DND-41 (cell line): ENCODE measurements around the gene CNTNAP5.

Source experiments
- ATAC-seq: fragments of 200-7000 bp; cut with Tn5 transposase; 3 replicates; pipeline ENCODE4 v1.9.1; 2021; ENCODE audit warnings: low read depth; ENCODE audit not compliant: insufficient read depth
- DNase-seq: peaks from one replicate; pipeline ENCODE4 v3.0.0-alpha.2; 2020
- H2AFZ ChIP-seq: 2 replicates; pipeline ENCODE4 v1.6.0; 2012; ENCODE audit warnings: low read depth, low read length
- H3K27ac ChIP-seq: 2 replicates; pipeline ENCODE4 v1.5.1; 2012; ENCODE audit warnings: low read length, inconsistent platforms
- H3K27me3 ChIP-seq: fragments of 200-600 bp; sonication (generic); 2 replicates; pipeline ENCODE4 v1.6.0; 2012; ENCODE audit warnings: low read length, mild to moderate bottlenecking, inconsistent platforms; ENCODE audit not compliant: insufficient read depth, poor library complexity
- H3K36me3 ChIP-seq: 2 replicates; pipeline ENCODE4 v1.5.1; 2012; ENCODE audit warnings: low read length, inconsistent platforms; ENCODE audit not compliant: insufficient read depth
- H3K4me1 ChIP-seq: 2 replicates; pipeline ENCODE4 v1.5.1; 2012; ENCODE audit warnings: mild to moderate bottlenecking, low read length; ENCODE audit not compliant: insufficient read depth
- H3K4me2 ChIP-seq: 2 replicates; pipeline ENCODE4 v1.6.0; 2012; ENCODE audit warnings: mild to moderate bottlenecking, moderate library complexity, low read length, inconsistent platforms; ENCODE audit not compliant: insufficient read depth
- H3K4me3 ChIP-seq, 2 experiments: fragments of 200-600 bp in 1 of 2; shearing (Covaris generic) in 1 of 2; 2 replicates each; pipeline ENCODE4 v1.5.1; 2012 to 2016; ENCODE audit warnings: inconsistent platforms in 2 of 2, low read length in 2 of 2, mild to moderate bottlenecking in 2 of 2, low read depth in 1 of 2, moderate library complexity in 1 of 2
- H3K79me2 ChIP-seq: 2 replicates; pipeline ENCODE4 v1.6.0; 2012; ENCODE audit warnings: low read length, inconsistent platforms; ENCODE audit not compliant: insufficient read depth
- H3K9ac ChIP-seq: 2 replicates; pipeline ENCODE4 v1.6.0; 2012; ENCODE audit warnings: low read depth, mild to moderate bottlenecking, inconsistent platforms, low read length, moderate library complexity
- H3K9me3 ChIP-seq: 2 replicates; pipeline ENCODE4 v1.5.1; 2012; ENCODE audit warnings: low read length, moderate library complexity, mild to moderate bottlenecking, inconsistent platforms; ENCODE audit not compliant: insufficient read depth, severe bottlenecking
- H4K20me1 ChIP-seq: 2 replicates; pipeline ENCODE4 v1.6.0; 2012; ENCODE audit warnings: low read length; ENCODE audit not compliant: insufficient read depth
- EZH2 ChIP-seq: IDR thresholded peaks from 3 replicates; pipeline ENCODE4 v1.6.1; 2012; ENCODE audit warnings: borderline replicate concordance, low read depth, mild to moderate bottlenecking, moderate library complexity, low read length, inconsistent platforms; ENCODE audit not compliant: severe bottlenecking
- TF ChIP-seq, protein P1 (sequence below): IDR thresholded peaks from 2 replicates; pipeline ENCODE4 v1.5.1; 2012; ENCODE audit warnings: borderline replicate concordance, low read length, moderate library complexity, mild to moderate bottlenecking; ENCODE audit not compliant: poor library complexity, severe bottlenecking; ENCODE audit errors: extremely low read depth

CNTNAP5 gene

DNA sequence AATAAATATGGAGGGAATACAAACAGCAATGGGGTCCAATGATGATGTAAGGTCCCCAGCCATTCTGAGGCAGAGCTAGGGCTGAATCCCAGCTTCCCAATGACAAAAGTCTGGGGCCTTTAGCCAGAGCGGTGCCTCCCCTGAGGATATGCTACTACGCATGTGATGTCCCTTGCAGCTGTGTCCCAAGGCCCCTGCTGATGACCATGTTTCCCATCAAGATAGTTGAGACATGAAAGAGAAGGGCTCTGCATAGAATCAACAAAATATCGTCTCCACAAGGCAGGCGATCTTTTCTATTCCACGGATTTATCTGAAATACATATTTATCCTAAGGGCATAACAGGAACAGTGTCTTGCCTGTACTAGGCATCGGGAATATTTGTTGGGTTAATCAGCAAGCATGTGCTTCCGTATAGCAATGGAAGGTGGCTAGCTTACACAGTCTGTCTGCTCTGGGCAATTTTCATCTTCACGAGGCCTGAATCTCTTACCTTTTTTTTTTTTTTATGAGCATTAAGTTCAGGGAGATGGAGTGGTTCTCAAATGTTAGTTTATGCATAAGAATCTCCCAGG is 284.6 kb downstream of the CNTNAP5 start:
- no peaks in the 10 kb centered on the region for H3K79me2 ChIP-seq
- H4K20me1 ChIP-seq = no peaks in the 10 kb centered on the region
- H3K27me3 ChIP-seq = no peaks in the 10 kb centered on the region
- no peak for DNase-seq
- no peak overlapping the region for H3K4me2 ChIP-seq
- no peak overlapping the region for H3K27ac ChIP-seq
- no peak overlapping the region for H2AFZ ChIP-seq
- no peaks in the 10 kb centered on the region for H3K9me3 ChIP-seq
- H3K4me3 ChIP-seq = no peak overlapping the region
- TF ChIP-seq, protein P1, sequence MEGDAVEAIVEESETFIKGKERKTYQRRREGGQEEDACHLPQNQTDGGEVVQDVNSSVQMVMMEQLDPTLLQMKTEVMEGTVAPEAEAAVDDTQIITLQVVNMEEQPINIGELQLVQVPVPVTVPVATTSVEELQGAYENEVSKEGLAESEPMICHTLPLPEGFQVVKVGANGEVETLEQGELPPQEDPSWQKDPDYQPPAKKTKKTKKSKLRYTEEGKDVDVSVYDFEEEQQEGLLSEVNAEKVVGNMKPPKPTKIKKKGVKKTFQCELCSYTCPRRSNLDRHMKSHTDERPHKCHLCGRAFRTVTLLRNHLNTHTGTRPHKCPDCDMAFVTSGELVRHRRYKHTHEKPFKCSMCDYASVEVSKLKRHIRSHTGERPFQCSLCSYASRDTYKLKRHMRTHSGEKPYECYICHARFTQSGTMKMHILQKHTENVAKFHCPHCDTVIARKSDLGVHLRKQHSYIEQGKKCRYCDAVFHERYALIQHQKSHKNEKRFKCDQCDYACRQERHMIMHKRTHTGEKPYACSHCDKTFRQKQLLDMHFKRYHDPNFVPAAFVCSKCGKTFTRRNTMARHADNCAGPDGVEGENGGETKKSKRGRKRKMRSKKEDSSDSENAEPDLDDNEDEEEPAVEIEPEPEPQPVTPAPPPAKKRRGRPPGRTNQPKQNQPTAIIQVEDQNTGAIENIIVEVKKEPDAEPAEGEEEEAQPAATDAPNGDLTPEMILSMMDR = no peak
- no peak for TF ChIP-seq EZH2
- no peak overlapping the region for H3K9ac ChIP-seq
- no peak for ATAC-seq
- no peaks in the 10 kb centered on the region for H3K4me1 ChIP-seq
- no peaks in the 10 kb centered on the region for H3K36me3 ChIP-seq

DNA sequence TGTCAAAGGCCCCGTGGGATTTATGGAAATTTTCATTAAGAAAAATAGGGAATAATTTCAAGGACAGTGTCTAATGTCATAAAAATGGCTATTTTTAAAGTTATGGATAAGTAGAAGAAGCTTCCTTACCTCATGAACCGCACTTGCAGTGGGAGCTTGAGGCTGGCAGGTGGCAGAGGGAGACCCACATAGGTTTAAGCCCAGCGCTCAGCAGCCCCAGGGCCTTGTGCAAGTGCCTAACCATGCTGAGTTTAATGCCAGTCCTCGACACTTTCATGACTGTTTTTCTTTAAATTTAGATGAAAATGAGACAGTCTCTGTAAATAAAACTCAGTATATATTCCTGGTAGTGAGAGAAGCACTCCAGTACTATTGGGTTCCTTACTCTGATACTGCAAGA is 285.6 kb downstream of the CNTNAP5 start:
- TF ChIP-seq, protein P1 = no peak
- no peak for TF ChIP-seq EZH2
- Histone ChIP-seq H3K9ac (no peak overlapping the region), H3K36me3 (no peaks in the 10 kb centered on the region), H2AFZ (no peak overlapping the region), H3K4me3 (no peak overlapping the region), H4K20me1 (no peaks in the 10 kb centered on the region), H3K79me2 (no peaks in the 10 kb centered on the region), H3K4me1 (no peaks in the 10 kb centered on the region), H3K27ac (no peak overlapping the region), H3K4me2 (no peak overlapping the region), H3K27me3 (no peaks in the 10 kb centered on the region), H3K9me3 (no peaks in the 10 kb centered on the region)
- no peak for ATAC-seq
- no peak for DNase-seq

DNA sequence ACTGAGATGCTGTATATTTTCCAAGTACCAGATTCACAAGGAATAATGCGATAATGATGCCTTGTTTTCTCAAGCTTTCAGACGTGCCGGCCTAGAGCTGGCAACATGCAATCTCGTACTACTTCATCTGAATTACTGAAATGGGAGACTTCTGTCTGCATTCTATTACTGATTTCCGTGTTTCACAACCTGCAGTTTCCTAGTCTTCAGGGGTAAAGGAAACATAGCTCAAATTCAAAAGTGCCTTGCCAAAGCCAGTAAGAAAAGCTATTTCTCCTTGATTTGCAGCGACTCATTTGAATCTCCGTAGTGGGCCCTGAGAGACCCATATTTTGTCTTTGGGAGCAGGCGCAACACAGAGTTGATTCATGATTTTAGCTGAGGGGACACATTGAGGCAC is 289.0 kb downstream of the CNTNAP5 start:
- Histone ChIP-seq H3K9me3 (no peaks in the 10 kb centered on the region), H3K4me3 (no peak overlapping the region), H3K9ac (no peak overlapping the region), H3K27me3 (no peaks in the 10 kb centered on the region), H4K20me1 (no peaks in the 10 kb centered on the region), H3K36me3 (no peaks in the 10 kb centered on the region), H3K79me2 (no peaks in the 10 kb centered on the region), H3K4me1 (no peaks in the 10 kb centered on the region), H3K27ac (no peak overlapping the region), H2AFZ (no peak overlapping the region), H3K4me2 (no peak overlapping the region)
- ATAC-seq = no peak
- TF ChIP-seq, protein P1 = no peak
- TF ChIP-seq EZH2 = no peak
- no peak for DNase-seq
